ENCODE results near the gene TOM1L1.

Gene TOM1L1

DNA sequence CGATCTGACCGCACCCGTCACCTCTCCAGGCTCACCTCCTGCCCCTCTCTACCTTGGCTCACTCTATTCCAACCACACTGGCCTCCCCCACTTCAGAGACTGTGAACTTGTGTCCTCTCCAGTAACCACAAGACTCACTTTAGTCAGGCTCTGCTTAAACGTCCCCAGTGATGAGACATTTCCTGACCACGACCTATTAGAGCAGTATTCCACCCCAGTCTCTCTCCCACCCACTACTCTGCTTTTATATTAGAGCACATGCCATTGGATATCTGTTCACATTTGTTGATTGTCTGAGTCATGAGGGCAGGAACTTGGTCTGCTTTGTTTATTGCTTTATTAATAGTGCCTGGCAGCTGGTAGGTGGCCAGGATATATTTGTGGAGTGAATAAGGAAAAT is 47.7 kb downstream of the TOM1L1 start:
- DNase-seq = no peak

GRCh38 chr17:54950116-54950515 is 49.5 kb downstream of the TOM1L1 start:
- no peak for DNase-seq

DNA sequence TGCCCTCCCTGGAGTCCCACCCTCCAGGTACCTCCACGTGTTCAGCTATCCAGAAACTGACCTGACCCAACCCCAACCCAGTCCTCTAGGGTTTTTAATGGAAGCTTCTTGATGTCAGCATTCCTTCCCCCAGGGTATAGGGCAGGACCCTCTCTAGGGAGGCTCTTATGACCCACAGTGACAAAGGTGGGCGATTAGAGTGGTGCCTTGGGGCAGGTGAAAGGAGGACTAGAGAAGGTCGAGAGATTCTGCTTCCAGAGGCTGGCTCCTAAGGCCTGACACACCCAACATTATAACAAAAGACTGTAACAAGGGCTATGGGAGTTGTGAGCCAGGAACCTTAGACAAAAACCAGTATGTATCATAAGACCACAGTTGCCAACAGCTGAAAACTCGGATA is 50.6 kb downstream of the TOM1L1 start:
- DNase-seq = no peak

DNA sequence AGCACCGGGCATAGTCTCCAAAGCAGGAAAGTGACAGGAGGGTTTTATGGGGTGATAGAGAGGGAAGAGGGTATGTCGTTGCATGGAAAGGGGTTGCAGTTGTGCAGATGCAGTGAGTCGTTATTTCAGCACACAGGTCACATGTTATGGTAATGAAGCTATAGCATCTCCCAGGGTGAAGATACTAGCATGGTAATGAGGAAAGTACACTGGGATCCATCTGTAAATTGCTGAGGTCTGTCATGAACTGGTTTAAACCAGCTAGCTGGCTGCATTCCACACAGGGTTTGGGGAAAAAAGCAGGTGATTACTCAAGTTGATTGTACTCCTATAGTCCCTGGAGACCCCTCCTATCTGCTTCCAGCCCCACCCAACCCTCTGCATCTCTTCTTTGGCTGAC is 56.1 kb downstream of the TOM1L1 start:
- DNase-seq = no peak

GRCh38 chr17:54967621-54968261 is 67.1 kb downstream of the TOM1L1 start:
- no peak for DNase-seq

GRCh38 chr17:54968262-54968987 is 67.8 kb downstream of the TOM1L1 start, which contains the start of the genes COX11 and STXBP4:
COX11 (minus strand) TSS chr17:54968654; CDS start chr17:54968646, 8 bp downstream.
STXBP4 (plus strand) TSS chr17:54968765; CDS start chr17:54986220, 17,455 bp downstream.
- DNase-seq = peak; percentile 90

DNA sequence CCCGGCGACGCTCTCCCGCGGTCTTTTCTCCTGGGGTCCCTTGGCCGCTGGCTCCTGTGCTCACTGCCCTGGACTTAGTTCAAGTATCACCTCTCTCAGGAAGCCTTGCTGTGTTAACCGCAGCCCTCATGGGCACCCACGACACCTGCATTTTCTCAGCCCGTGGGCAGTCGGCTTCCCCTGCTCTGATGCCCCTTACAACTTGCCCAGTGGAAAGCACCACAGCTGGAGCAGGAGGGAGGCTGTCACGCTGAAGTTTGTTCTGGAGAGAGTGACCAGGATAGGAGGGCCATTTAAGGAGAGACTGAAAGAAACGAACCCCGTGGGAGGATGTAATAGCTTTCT is 68.3 kb downstream of the TOM1L1 start:
- no peak for DNase-seq

- DNase-seq = no peak
Observed at GRCh38 chr17:54969658-54970572, 69.3 kb downstream of the TOM1L1 start.

DNA sequence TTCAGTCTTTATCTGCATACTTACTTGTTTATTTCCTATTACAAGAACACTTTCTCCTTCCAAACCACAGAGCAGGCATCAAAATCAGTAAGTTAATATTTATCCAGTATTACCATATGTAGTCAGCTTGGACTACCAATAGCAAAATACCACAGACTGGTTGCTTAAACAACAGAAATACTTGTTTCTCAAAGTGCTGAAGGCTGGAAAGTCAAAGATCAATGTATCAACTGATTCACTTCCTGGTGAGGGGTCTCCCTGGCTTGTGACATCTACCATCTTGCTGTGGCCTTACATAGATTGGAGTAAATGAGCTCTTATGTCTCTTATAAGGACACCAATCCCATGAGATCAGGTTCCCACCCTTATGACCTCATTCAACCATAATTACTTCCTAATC is 70.5 kb downstream of the TOM1L1 start:
- DNase-seq = no peak

DNA sequence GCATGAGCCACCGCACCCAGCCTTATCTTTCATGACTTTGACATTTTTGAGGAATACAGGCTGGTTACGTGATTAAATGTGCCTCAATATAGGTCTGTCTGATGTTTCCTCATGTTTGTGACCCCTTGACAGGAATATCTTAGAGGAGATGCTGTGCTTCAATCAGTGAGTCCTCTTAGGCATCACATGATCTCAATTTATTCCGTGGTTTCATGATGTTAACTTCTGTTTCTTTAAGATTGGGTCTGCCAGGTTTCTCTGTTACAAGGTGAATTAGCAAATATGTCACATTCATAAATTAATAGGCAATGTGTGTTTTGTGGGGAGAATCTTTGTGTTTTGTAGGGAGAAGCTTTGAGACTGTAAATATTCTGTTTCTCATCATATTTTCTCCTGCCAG is 71.2 kb downstream of the TOM1L1 start:
- DNase-seq = no peak

GRCh38 chr17:54972406-54973138 is 71.9 kb downstream of the TOM1L1 start:
- no peak for DNase-seq

DNA sequence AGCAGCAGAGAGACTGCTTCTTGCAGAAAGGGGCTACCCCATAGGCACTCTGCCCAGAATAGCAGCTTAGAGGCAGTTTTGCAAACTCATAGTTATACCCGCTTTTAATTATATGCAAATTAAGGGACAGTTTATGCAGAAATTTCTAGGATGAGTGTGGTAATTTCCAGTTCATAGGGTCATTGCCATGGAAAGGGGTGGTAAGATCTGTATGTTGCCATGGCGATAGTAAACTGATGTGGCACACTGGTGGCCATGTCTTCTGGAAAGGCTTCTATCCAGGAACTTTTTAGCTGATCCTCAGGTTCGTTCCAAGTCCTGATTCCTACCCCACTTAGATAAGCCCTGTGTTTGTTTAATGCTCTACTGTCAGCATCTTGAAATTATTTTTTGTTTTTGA is 74.1 kb downstream of the TOM1L1 start:
- no peak for DNase-seq

DNA sequence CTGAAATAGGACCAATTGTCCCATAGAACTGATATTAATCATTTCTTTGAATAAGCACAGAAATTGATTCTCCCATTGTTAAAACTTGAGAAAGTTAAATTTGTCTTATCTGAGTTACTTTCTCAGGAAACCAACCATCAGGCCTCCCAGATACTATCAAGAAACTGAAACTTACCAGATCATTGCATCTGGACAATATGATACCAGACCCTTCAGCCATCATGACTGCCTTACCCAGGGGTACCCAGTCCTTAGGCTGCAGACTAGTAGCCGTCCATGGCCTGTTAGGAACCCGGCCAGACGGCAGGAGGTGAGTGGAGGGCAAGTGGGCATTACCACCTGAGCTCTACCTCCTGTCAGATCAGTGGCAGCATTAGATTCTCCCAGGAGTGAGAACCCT is 75.7 kb downstream of the TOM1L1 start:
- DNase-seq = no peak

DNA sequence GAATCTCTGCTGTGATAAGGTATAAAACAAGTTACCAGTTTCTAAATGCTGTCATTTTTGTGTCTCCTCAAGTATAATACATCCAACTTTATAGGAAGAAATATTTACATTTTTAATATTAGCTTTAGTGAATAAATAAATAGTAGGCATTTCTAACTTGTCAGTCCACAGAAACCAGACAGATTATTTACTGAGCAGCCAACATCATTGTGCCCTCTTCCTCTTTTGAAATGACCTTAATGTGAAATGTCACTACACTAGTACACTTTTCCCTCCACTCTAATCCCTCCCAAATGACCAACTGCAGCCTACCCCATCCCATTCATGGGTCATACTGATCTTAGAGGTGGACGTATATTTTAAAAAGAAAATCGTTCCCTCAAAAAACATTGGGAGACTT is 77.1 kb downstream of the TOM1L1 start:
- no peak for DNase-seq

- no peak for DNase-seq
Observed at GRCh38 chr17:54979657-54980056, 79.0 kb downstream of the TOM1L1 start.

DNA sequence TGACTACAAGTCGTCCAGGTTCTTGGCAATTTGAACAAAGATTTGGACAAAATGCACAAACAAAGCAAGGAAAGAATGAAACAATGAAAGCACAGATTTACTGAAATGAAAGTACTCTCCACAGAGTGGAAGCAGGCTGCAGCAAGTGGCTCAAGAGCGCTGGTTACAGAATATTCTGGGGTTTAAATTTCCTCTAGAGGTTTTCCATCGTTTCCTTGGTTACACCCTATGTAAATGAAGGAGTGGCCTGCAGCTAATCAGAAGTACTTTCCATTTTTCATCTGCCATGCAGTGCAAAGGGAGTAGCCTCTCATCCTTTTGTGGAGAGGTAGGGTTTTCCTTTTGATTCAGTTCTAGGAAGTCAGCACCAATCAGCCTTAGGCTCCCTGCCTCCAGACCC is 79.7 kb downstream of the TOM1L1 start:
- DNase-seq = no peak

- no peak for DNase-seq
Observed at GRCh38 chr17:54982399-54982798, 81.7 kb downstream of the TOM1L1 start.

DNA sequence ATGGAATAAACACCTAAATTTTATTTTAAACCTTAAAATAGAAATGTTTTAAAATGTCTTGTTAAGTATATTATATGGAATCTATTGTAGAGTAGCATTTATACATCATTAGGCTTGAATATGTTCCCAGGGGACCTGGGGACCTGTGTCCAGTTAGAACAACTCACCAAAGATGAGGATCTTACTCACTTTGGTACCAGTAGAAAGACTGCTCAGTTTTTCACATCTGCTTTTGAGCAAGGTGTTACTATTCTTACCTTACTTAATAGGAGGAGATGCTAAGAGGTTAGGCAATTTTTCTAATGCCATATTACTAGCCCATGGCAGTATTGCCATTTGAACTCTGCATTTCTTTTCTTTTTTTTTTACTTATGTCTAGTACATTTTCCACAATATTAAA is 82.6 kb downstream of the TOM1L1 start:
- no peak for DNase-seq

- no peak for DNase-seq
Observed at GRCh38 chr17:54985476-54985875, 84.8 kb downstream of the TOM1L1 start.

- no peak for DNase-seq
Observed at GRCh38 chr17:54990118-54990517, 89.5 kb downstream of the TOM1L1 start.

DNA sequence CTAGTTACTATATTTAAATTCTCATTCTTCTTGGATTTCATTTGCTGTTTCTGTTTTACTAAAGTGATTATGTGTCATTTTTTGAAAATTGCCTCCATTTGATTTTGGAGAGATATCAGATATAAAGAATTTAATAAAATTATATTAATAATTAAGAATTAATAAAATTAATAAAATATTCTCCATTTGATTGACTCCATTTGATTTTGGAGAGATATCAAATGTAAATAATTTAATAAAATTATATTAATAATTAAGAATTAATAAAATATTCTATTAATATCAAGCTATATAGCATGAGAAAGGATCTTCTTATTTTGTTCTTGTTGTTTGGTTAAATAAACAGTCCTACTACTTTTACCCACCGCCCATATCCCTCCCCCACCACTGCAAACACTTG is 90.9 kb downstream of the TOM1L1 start:
- DNase-seq = no peak

DNA sequence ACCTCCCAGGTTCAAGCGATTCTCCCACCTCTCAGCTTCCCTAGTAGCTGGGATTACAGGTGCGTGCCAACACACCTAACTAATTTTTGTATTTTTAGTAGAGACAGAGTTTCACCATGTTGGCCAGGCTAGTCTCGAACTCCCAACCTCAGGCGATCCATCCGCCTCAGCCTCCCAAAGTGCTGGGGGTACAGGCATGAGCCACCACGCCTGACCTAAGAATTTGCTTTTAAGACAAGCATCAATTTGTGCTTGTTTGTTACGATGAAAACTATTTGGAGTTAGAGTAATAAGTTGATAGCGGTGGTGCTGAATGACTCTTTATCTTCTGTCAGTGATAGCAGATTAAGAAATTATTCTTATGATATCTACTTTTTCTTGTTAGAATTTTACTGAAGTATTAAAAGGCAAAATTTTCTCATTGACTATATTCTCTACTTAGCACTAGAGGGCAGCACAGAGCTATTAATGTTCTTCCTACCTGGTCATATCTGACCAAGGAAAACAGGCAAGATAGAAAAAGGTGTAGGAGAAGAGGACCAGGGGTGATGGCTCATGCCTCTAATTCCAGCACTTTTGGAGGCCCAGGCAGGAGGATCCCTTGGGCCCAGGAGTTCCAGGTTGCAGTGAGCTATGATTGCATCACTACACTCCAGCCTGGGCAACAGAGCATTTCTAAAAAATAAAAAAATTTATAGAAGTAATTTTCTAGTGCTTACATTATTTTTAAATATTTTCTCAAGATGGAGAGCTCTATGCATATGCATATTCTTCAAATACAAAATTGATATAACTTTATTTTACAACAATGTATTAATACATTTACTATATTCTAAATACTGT is 92.4 kb downstream of the TOM1L1 start:
- DNase-seq = no peak
